Testis (tissue), 2 donors: Measurements from ENCODE around the gene DDX47.

Source experiments
- POLR2A ChIP-seq: fragments of 450-650 bp; IDR thresholded peaks from one replicate; pipeline ENCODE4 v1.6.1; 2017; ENCODE audit warnings: antibody characterized with exemption, mild to moderate bottlenecking, moderate library complexity
- TF ChIP-seq, protein P1 (sequence below), 3 experiments: fragments of 450-650 bp in 2 of 3; fragments of 200-600 bp in 1 of 3; sonication (generic) in 1 of 3; IDR thresholded peaks; one replicate each; pipeline ENCODE4 v1.5.1; 2016 to 2019; ENCODE audit warnings: antibody characterized with exemption in 3 of 3, mild to moderate bottlenecking in 2 of 3, moderate library complexity in 1 of 3

DNA sequence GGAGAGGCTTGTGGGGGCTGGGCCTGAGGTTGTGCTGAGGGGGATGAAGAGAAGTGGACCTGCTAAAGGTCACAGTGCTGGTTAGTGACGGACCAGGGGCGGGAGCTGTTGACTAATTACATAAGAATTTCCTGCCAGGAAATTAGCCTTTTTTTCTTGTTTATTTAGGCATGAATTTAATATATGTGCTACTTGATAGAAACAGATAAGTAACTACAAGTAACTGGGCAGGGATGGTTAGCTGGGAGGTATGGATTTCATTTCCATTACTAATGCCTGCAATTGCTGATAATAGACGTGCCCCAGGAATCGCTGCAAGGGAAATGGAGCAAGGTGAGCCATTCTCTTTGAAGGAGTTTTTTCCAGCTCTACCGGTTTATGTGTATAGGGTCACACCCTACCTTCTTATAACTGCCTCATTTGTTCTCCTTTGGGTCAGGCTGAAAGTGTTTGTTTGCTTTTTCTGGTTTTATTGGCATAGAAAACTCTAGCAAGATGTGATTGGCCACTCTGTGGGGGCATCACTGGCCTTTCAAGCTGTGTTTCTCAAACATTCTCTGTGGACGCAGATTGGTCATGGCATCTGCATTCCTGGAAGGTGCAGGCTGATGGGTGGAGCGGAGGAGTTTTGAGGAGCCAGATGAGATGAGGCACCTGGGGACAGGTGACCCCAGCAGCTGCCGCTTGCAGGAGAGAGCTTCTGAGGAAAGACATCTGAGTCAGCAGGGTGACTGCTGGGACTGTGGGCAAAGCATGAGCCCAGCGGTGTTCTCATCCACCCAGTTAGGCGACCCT, 59.2 kb downstream of the DDX47 start:
- TF ChIP-seq POLR2A, result no peak
- TF ChIP-seq, protein P1, sequence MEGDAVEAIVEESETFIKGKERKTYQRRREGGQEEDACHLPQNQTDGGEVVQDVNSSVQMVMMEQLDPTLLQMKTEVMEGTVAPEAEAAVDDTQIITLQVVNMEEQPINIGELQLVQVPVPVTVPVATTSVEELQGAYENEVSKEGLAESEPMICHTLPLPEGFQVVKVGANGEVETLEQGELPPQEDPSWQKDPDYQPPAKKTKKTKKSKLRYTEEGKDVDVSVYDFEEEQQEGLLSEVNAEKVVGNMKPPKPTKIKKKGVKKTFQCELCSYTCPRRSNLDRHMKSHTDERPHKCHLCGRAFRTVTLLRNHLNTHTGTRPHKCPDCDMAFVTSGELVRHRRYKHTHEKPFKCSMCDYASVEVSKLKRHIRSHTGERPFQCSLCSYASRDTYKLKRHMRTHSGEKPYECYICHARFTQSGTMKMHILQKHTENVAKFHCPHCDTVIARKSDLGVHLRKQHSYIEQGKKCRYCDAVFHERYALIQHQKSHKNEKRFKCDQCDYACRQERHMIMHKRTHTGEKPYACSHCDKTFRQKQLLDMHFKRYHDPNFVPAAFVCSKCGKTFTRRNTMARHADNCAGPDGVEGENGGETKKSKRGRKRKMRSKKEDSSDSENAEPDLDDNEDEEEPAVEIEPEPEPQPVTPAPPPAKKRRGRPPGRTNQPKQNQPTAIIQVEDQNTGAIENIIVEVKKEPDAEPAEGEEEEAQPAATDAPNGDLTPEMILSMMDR (IDR thresholded peaks at IDR 0.05), result no peak
